Spleen (tissue), 11 donors: ENCODE measurements around the gene TGFB1. TPM values are rescaled to one million over a fixed set of nuclear protein-coding genes. Genes with fewer than 3 reads are reported as not detected.
A peak's percentile ranks its signal among the peaks of the same experiment; 100 is the strongest.

Experiments used
- DNase-seq: peaks from one replicate; pipeline ENCODE4 v3.0.0-alpha.2; 2020
- H3K27ac ChIP-seq, 8 donors: fragments of 200-600 bp; sonication (generic) in 7 of 8; 1 replicate in 4 of 8; 2 replicates in 4 of 8; pipeline versions ENCODE4 v1.5.0 to v1.8.0; 2016 to 2021; ENCODE audit warnings: inconsistent platforms in 4 of 8, mild to moderate bottlenecking in 4 of 8, moderate library complexity in 1 of 8
- H3K27me3 ChIP-seq, 7 donors: fragments of 200-600 bp; sonication (generic) in 6 of 7; replicated peaks in 1 of 7; 1 replicate in 4 of 7; 2 replicates in 3 of 7; pipeline versions ENCODE4 v1.5.0 to v1.8.0; 2016 to 2021; ENCODE audit warnings: inconsistent platforms in 3 of 7, mild to moderate bottlenecking in 1 of 7
- H3K36me3 ChIP-seq, 6 donors: fragments of 200-600 bp; sonication (generic) in 5 of 6; 1 replicate in 4 of 6; 2 replicates in 2 of 6; pipeline versions ENCODE4 v1.5.0 to v1.8.0; 2016 to 2021; ENCODE audit warnings: inconsistent platforms in 2 of 6
- H3K4me1 ChIP-seq, 6 donors: fragments of 200-600 bp; sonication (generic) in 5 of 6; 1 replicate in 3 of 6; 2 replicates in 3 of 6; pipeline versions ENCODE4 v1.5.0 to v1.8.0; 2016 to 2021; ENCODE audit warnings: inconsistent platforms in 3 of 6
- H3K4me3 ChIP-seq, 8 donors: fragments of 200-600 bp; sonication (generic) in 7 of 8; 1 replicate in 4 of 8; 2 replicates in 4 of 8; pipeline versions ENCODE4 v1.5.0 to v1.8.0; 2016 to 2021; ENCODE audit warnings: inconsistent platforms in 4 of 8, mild to moderate bottlenecking in 4 of 8, moderate library complexity in 2 of 8
- H3K9me3 ChIP-seq, 8 donors: fragments of 200-600 bp; sonication (generic) in 7 of 8; 1 replicate in 4 of 8; 2 replicates in 4 of 8; pipeline versions ENCODE4 v1.5.0 to v1.8.0; 2016 to 2021; ENCODE audit warnings: inconsistent platforms in 4 of 8
- CTCF ChIP-seq, 11 experiments: fragments of 200-600 bp in 7 of 11; fragments of 450-650 bp in 4 of 11; sonication (generic) in 4 of 11; IDR thresholded peaks in 8 of 11; conservative IDR thresholded peaks in 3 of 11; 1 replicate in 7 of 11; 2 replicates in 4 of 11; pipeline versions ENCODE4 v1.4.0 to v1.8.0; 2016 to 2021; ENCODE audit warnings: antibody characterized with exemption in 11 of 11, inconsistent platforms in 4 of 11, mild to moderate bottlenecking in 1 of 11
- POLR2A ChIP-seq, 3 donors: fragments of 450-650 bp; IDR thresholded peaks; one replicate each; pipeline ENCODE4 v1.5.1; 2017; ENCODE audit warnings: antibody characterized with exemption in 3 of 3, mild to moderate bottlenecking in 1 of 3
- POLR2AphosphoS5 ChIP-seq, 3 donors: sonication (generic); formaldehyde crosslinking; IDR thresholded peaks; one replicate each; pipeline ENCODE4 v1.5.1; 2017; ENCODE audit warnings: antibody characterized with exemption in 3 of 3
- WGBS, 5 donors: extraction: QIAGEN DNeasy Blood & Tissue Kit in 3 of 5; methylation state at CpG; one replicate each; pipeline versions ENCODE4 v1.1.5 to v1.1.7; 2013 to 2018; 5-methylcytosine and 5-hydroxymethylcytosine counted together
- intact Hi-C: fragments of 100-400 bp; cut with DNase I; formaldehyde crosslinking; loops from one replicate; pipeline ENCODE4 v1.15.0; 2023; ENCODE audit warnings: low total_unique reads
- polyA plus RNA-seq, 3 donors: library from polyadenylated mRNA; stranded (reverse); fragments of 200-250 nt; gene quantifications; one replicate each; pipeline ENCODE4 v1.2.1, GENCODE V29; 2013
- total RNA-seq, 7 donors: library from RNA; depleted of rRNA in 3 of 7; stranded (reverse); fragments of >200 nt in 3 of 7; fragmentation: NEBNext Ultra II Directional in 4 of 7; extraction: Animal tissue kit (Norgen Biotek cat#: 25700) in 4 of 7; gene quantifications; one replicate each; pipeline versions ENCODE4 v1.1.0 to v1.2.1, GENCODE V29; 2016 to 2021
- donor health status: healthy with polysubstance abuse.
- donor health status: DM: no; HTN: no; CAD: no; lungs with moderate emphysema.
- donor health status: DM: no; HTN: no; CAD: no.
- donor health status: Bipolar disorder and iron deficiency.
- donor health status: healthy.
- donor health status: DM: no; HTN: no; CAD: no.
- donor health status: DM: yes; HTN: yes; CAD: no.

The TGFB1 gene
- total and polyA plus RNA-seq, 10 donors: 23.0 to 147 (median 106) TPM

- H3K27ac ChIP-seq: peak overlapping the region in 3 of 8 donors; percentile 5 to 94 (median 41)
- no peaks in the 10 kb centered on the region for H3K9me3 ChIP-seq
- WGBS, 5 donors: 93 to 97% (median 95%) methylated on average over 14 to 16 of the region's 16 CpGs
- TF ChIP-seq POLR2A (IDR thresholded peaks at IDR 0.05): no peak
- TF ChIP-seq CTCF (IDR thresholded peaks at IDR 0.05 in 8 of 11, conservative IDR thresholded peaks at IDR 0.05 in 3 of 11): no peak
- TF ChIP-seq POLR2AphosphoS5 (IDR thresholded peaks at IDR 0.05): peak in 1 of 3 donors; percentile 57
- intact Hi-C loops: no loop called here
- H3K27me3 ChIP-seq: no peaks in the 10 kb centered on the region
- H3K4me1 ChIP-seq: peaks cover 32 to 100% (median 79%) of the 10 kb centered on the region in 6 donors
- no peak overlapping the region for H3K4me3 ChIP-seq
- no peak for DNase-seq
- peaks cover 0 to 87% (median 37%) of the 10 kb centered on the region in 6 donors for H3K36me3 ChIP-seq
Measured at GRCh38 chr19:41332000-41332399, 21.7 kb downstream of the TGFB1 start.

- Histone ChIP-seq H3K9me3 (no peaks in the 10 kb centered on the region), H3K27ac (peak overlapping the region in 3 of 8 donors; percentile 90 to 94 (median 90)), H3K27me3 (no peaks in the 10 kb centered on the region), H3K4me1 (peaks cover 41 to 100% (median 84%) of the 10 kb centered on the region in 6 donors), H3K36me3 (peaks cover 0 to 78% (median 31%) of the 10 kb centered on the region in 6 donors), H3K4me3 (no peak overlapping the region)
- intact Hi-C loops: no loop called here
- DNase-seq: peak; percentile 82
- whole genome bisulfite sequencing, 5 donors: 87 to 92% (median 89%) methylated on average over 37 to 47 of the region's 47 CpGs
- TF ChIP-seq POLR2AphosphoS5 (IDR thresholded peaks at IDR 0.05) (peak in 2 of 3 donors; percentile 7 to 62), CTCF (IDR thresholded peaks at IDR 0.05 in 8 of 11, conservative IDR thresholded peaks at IDR 0.05 in 3 of 11) (no peak)
Measured at GRCh38 chr19:41330946-41331678, 22.6 kb downstream of the TGFB1 start.

DNA sequence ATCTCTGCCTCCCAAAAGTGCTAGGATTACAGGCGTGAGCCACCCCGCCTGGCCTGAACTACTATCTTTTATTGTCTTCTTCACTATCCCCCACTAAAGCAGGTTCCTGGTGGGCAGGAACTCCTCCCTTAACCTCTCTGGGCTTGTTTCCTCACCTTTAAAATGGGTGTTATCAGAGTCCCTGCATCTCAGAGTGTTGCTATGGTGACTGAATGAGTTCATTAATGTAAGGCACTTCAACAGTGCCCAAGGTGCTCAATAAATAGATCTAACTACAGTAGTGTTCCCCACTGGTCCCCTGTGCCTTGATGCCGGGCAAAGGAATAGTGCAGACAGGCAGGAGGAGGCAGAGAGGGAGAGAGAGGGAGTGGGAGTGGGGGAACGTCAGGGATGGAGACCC is 23.2 kb downstream of the TGFB1 start:
- Histone ChIP-seq H3K4me1 (peaks cover 45 to 100% (median 84%) of the 10 kb centered on the region in 6 donors), H3K27me3 (no peaks in the 10 kb centered on the region), H3K36me3 (peaks cover 0 to 72% (median 31%) of the 10 kb centered on the region in 6 donors), H3K27ac (peak overlapping the region in 3 of 8 donors; percentile 90 to 94 (median 90)), H3K9me3 (no peaks in the 10 kb centered on the region), H3K4me3 (no peak overlapping the region)
- no peak for DNase-seq
- TF ChIP-seq POLR2AphosphoS5 (IDR thresholded peaks at IDR 0.05) (no peak), CTCF (IDR thresholded peaks at IDR 0.05 in 8 of 11, conservative IDR thresholded peaks at IDR 0.05 in 3 of 11) (no peak), POLR2A (IDR thresholded peaks at IDR 0.05) (no peak)
- 81 to 94% (median 85%) methylated on average over 4 of the region's 4 CpGs for WGBS, 5 donors
- intact Hi-C loops: no loop called here

- no peak for TF ChIP-seq CTCF (IDR thresholded peaks at IDR 0.05 in 8 of 11, conservative IDR thresholded peaks at IDR 0.05 in 3 of 11)
- TF ChIP-seq POLR2AphosphoS5 (IDR thresholded peaks at IDR 0.05): peak; percentile 35 to 75 (median 65)
- Histone ChIP-seq H3K27me3 (no peaks in the 10 kb centered on the region), H3K36me3 (peaks cover 0 to 63% (median 31%) of the 10 kb centered on the region in 6 donors), H3K9me3 (no peaks in the 10 kb centered on the region), H3K27ac (peak overlapping the region; percentile 83 to 94 (median 90)), H3K4me3 (peak overlapping the region in 2 of 8 donors; percentile 38 to 57), H3K4me1 (peaks cover 52 to 100% (median 84%) of the 10 kb centered on the region in 6 donors)
- intact Hi-C loops: loop anchor here (2.0 kb wide), 1 partner anchor 18 kb away; no protein-coding TSS in a partner anchor
- WGBS, 5 donors: 12 to 29% (median 25%) methylated on average over 1 of the region's 1 CpG
- DNase-seq: no peak
Measured at GRCh38 chr19:41328842-41329225, 24.9 kb downstream of the TGFB1 start.
